ENCODE measurements around the gene ZNF236.

GRCh38 chr18:76993085-76993382 lies 170.7 kb downstream of the ZNF236 start:
- TF ChIP-seq CTCF (IDR thresholded peaks at IDR 0.05) (no peak), EZH2 (IDR thresholded peaks at IDR 0.05; ENCODE audit: borderline replicate concordance, insufficient read depth, low read depth, low read length, poor library complexity, severe bottlenecking) (no peak)
